ENCODE data around the gene GGT7.
"Not testable (repeated sequence)": the region's sequence is repeated elsewhere in the genome, so short reads cannot be mapped to it uniquely, and the experiment has no call there.

The GGT7 gene

DNA sequence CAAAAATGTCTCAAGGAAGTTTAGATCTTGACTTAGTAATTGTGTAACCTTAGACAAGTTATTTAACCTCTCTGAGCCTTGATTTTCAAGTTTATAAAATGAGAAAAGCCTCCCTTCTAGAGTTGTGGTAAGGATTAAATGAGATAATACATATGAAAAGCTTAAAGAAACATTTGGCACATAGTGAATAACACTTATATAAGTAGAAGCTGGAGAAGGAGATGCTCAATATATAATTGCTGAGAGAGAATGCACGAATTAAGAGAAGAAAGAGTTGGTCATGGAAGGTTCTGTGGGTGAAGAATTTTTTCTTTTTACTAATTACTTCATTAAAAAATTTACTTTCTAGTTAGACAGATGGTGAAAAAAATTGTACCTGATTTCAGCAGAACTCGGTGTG, 9.0 kb upstream of the GGT7 start:
- no peak for DNase-seq (ENCODE audit: low spot score)

DNA sequence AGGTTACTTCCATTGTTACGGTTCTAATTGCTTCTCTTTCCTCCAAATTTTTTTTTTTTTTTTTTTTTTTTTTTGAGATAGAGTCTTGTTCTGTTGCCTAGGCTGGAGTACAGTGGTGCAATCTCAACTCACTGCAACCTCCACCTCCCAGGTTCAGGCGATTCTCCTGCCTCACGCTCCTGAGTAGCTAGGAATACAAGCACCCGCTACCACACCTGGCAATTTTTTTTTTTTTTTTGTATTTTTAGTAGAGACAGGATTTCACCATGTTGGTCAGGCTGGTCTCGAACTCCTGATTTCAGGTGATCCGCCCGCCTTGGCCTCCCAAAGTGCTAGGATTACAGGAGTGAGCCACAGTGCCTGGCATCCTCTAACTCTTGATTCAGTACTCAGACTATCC, 8.3 kb upstream of the GGT7 start:
- DNase-seq (ENCODE audit: low spot score) = not testable (repeated sequence)

DNA sequence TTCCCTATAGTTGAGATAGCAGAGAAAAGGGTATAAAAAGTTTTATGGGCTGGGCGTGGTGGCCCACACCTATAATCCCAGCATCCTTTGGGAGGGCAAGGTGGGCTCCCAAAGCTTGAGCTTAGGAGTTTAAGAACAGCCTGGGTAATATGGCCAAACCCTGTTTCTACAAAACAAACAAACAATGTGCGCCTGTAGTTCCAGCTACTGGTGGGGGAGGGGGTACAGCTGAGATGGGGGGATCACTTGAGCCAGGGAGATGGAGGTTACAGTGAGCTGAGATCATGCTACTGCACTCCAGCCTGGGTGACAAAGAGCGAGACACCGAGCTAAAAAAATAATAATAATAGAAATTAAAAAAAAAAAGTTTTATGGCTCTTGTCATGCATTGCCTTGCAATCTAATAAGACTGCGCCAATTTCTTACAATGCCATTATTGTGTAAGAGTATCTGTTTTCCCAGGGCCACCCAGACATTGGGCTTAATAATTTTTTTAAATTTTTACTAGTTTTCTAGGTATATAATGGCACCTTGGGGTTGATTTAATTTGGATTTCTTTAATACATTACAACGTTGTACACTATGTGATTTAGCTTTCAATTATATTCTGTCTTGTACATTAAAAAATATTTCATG, 7.7 kb upstream of the GGT7 start:
- DNase-seq (ENCODE audit: low spot score) = no peak

DNA sequence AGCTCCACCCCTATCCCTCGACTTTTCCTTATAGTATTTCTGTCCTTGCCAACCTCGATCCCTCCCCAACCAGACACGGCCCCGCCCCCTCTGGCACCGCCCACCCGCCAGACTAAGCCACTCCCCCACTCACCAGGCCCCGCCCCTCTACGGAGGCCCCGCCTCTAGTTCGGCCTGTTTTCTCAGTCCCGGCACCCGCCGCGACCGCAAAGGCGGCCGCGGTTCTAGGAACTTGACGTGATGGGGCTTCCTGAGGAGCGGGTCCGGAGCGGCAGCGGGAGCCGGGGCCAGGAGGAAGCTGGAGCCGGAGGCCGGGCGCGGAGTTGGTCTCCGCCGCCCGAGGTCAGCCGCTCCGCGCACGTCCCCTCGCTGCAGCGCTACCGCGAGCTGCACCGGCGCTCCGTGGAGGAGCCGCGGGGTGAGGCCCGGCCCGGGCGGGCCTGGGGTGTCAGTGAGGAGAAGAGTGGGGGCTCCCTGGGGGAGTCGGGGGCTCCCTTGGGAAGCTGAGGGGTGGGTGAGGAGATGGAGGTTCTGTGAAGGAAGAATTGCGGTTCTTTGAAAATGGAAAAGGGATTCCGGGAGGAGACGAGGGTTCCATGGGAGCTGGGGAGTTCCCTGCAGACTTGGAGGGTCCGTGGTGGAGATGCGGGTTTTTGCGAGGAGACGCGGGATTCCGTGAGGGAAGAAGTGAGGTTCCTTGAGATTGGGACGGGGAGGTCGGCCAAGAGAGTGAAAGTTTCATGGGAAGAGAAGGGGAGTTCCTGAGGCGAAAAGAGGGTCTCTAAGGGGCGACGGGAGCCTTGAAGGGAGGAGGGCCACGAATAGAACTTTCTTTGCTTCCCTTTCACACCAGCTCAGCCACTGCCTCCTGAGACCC, 4.0 kb upstream of the GGT7 start, which contains the start of gene ACSS2:
TSS of gene ACSS2 (plus strand) at position 207 of the 877 bp plus-strand sequence. CDS start at position 241, 34 bp downstream.
- peak; percentile 98 for DNase-seq (ENCODE audit: low spot score)

DNA sequence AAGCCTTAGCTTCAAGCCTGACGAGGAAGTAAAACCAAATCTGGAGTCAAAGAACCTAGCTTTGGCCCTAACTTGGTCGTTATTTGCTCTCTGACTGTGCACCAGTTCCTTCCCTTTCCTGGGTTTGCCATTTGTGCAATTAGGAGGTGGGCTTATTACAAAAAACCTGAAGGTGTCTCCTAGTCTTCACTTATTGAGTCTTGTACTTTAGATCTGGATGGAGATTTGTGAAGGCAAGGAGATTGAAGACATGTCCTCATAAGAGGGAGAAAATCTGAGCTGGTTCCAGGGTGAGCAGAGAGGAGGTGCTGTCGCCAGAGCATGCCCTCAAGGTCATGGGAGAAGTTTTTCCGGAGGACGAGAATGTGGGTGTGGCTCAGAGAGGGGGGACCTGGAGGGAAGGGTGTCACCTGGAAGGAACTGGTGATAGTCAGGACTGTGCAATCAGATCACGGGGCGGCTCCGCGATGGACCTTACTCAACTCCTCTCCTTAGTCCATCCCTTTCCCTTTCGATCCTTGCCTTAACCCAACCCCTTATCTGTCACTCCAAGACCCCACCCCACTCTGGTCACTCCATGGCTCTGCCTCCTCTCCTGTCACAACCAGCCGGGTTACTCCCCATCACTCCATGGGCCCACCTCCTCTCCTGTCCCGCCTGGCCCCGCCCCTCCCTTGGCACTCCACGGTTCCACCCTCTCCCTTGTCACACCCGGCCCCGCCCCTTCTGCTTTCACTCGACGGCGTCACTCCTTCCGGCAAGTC, 3.2 kb upstream of the GGT7 start:
- no peak for DNase-seq (ENCODE audit: low spot score)

DNA sequence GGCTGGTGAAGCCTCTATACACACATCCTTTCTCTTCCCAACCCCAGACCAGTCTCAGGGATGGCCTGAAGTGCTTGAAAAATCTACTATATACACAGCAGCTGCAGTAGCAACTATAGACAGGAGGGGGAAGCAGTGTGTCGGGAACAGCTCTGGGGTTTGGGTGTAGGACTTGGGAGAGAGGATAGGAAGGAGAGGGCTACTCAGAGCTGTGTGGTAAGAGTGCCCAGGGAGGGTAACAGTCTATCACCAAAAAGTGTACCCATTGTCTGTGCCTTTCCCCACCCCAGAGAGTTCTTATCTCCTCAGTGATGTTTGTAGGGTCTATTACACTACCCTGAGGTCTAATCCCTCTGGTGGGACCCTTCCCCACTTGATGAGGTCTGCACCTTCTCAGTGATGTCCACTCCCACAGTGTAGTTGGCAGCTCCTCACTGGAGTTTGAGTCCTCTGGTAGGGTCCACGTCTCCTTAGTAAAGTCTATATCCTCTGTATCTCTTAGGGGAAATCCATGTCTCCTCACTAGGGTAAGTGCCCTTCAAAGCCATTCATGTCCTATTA, 1.5 kb upstream of the GGT7 start:
- peak; percentile 86 for DNase-seq (ENCODE audit: low spot score)

DNA sequence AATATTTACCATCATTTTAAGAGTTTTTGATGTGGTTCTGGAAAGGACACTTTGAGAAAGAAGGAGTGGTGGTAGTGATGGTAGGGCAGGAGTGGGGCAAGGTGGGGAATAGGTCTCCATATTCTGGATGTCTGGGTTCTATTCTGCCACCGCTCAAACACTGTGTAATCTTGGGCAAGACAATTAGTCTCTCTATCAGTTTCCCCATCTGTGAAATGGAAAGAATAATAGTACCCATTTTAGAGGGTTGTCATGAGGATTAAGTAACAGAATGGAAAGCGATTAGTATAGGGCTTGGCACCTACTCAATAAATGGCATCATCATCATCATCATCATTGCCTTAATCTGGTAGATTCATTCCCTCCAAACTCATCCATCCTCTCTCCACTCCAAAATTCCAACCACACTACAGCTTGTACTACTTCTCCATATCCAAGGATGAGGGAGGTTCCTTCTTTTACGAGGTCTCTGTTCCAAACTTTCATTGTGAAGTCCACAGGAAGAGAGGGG, 982 bp upstream of the GGT7 start:
- DNase-seq (ENCODE audit: low spot score) = no peak

DNA sequence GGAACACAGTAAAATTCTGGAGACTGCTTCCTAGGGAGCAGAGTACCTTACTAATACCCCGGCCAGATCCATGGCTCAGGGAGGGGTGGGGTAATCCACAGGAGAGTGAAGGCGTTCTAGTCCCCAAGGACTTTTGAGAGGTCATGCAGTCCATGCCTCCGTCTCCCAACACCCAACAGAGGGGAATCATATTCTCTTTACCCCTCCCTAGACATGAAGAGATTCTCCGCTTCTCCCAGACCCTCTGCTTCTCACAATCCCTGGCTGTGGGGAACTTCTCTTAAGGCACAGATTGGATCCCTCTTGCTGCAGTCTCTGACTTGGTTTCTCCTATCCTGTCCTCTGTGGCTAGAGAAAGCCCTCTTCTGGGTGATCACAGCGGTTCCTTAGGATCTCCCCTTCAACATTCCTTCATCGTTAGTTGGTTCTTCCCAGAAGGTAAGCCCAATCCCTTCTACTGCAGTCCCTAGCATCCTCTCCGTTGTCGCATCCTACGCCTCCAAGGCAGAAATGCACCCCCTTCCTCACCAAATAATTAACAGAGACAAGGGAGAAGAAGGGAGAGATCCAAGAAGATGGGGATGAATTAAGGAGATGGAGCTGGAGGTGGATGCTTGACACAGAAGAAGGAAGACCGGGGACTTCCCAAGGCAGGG, 562 bp downstream of the GGT7 start:
- peak; percentile 50 for DNase-seq (ENCODE audit: low spot score)

DNA sequence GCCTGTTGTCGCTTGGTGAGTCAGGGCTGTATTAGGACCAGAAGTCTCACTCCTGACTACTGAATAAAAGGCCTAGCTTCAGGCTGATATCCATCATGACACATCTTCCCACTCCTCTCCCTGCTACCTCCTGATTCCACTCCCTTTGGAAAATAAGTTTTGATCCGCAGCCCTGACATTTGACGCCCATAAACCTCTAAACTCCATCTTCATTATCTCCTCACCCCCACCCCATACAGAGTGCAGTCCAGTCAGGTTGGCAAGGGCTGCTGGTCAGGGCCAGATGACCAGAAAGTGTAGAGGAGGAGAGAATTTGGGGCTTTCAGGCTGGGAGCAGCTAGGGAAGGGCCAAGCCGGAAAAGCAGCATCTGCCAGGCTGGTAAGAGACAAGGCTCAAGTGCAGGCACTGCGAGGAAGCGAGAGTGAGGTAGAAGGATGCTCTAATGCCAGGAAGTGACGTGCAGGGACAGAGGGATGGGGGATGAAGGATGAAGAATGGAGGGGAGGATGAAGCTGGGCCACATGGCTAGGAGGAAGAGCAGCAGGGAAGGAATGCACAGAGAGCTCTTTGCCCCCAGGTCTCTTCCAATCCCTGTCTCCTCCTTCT, 1.2 kb downstream of the GGT7 start:
- peak; percentile 82 for DNase-seq (ENCODE audit: low spot score)

DNA sequence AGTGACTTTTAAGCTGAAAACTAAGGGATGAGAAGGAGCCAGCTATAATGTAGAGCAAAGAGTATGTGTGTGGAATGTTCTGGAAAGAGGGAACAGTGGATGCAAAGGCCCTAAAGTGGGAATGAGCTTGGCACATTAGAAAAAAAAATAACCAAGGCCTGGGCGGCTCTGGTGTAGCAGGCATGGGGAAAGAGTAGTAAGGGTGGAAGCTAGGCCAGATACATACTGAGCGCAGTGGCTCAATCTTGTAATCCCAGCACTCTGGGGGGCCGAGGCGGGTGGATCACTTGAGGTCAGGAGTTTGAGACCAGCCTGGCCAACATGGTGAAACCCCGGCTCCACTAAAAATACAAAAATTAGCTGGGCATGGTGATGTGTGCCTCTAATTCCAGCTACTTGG, 8.4 kb downstream of the GGT7 start:
- no peak for DNase-seq (ENCODE audit: low spot score)

DNA sequence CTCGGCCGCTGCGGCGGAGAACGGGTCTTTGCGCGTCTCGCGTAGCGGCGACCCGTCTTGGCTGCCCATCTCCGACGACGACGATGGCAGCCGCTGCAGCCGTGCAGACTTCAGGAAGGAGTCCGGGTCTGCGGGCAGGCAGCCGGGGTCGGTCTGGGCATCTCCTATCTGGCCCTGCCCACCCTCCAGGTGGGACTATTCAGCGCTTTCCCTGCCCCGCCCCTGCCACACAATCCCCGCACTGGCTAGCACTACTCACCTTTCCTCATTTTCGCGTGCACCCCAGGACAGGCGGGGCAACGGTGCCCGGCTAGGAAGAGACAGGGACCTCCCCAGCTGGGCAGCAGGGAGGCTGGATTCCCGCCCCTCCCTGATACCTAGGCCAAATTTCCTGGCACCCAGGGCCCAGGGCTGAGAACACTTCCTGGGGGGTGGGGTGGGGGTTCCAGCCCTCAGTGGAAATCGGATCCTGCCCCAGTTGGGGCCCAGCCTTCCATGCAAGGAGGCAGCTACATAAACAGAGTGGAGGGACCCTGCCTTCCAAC, 9.2 kb downstream of the GGT7 start:
- no peak for DNase-seq (ENCODE audit: low spot score)

DNA sequence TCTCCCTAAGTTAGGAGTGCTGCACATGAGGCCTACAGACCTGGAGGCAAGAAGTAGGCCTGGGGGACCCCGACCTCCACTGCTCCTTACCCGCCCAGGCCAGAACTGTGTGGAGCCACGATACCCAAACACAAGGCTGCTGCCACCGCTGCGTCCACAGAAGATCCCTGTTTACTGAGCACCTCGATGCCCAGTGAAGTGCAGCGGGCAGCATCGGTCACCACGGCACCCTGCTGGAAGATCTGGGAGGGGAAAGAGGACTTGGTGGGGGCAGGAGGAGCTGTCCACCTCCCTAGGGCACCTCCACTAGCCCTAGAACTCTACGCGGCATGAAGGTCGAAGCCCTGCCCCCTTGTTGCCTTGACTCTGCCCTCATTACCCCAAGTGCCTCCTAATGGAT, 9.9 kb downstream of the GGT7 start:
- no peak for DNase-seq (ENCODE audit: low spot score)

DNA sequence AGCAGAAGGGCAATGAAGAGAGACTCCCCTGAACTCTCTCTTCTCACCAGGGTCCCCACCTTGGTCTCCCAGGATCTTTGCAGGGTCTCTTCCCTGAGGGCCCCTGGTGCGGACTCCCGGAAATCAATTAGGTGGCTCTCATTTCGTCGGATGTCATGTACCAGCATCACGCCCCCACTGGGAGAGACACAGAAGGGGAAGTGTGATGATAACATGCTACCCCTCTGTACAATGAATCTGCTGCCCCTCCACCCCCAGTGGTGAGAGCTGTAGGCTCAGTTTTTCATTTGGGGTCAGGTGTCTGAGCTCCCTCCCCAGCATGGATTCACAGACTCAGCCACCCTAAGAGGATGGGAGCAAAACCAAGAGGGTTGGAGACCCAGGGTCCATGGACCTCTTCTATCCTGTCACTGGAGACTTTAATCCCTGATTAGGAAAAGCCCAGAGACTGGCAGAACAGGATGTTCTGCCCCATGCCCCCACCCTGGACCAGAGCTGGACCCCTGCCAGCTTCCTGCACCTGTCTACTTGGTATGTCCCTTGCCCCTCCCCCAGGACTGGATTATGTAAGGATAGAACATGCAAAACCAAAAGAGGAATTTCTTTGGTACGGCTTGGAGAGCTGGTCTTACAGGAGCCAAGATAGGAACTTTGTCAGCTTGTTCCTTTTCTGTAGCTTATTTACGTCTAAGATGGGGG, 11.1 kb downstream of the GGT7 start:
- DNase-seq (ENCODE audit: low spot score) = peak; percentile 75

DNA sequence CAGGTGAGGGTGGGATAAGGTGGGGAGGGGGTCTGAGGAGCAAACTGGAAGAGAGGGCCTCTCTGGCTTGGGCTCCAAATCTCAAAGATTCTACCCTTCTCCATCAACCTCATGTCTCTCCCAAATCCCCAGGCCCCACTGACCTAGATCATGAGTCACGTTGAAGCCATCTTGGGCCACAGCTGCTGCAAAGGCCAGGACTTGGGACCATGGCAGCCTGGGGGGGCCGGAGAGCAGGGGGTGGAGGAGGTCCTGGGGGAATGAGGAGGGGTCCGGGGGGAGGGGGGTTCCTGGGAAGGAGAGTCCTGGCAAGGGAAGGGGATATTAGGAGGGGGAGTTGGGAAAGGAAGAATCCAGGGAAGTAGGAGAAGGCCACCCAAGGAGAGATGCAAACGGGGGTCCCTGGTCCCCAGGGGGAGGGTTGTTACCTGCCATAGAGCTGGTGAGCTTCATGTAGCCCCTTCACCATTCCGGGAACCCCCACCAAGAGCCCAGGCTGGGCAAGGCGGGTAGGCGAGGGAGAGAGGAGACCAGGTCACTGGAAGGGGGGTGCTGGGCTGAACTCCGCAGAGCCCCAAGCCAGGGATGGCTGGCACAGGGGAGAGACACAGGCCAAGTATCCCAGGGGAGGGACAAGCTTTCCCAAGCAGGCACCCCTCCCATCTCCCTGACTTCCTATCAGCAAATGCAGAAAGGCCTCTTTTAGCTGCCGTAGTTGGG, 12.7 kb downstream of the GGT7 start:
- no peak for DNase-seq (ENCODE audit: low spot score)

DNA sequence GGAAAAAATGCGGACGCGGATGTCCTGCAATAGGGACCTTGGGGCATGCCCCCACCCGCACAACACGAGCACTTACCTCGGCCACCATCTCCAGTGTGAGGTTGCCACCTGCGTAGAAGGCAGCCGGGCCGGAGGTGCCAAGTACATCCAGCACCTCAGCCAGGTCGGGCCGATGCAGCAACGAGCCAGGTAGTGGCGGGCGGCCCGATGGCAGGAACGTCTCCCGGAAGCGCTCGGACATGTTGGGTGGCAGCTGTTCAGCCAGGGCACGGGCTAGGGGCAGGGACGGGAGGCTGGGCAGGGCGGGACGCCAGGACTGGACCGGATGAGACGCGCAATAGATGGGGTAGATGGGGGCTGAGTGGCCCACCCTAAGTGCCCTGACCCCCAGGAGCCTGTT, 13.3 kb downstream of the GGT7 start:
- no peak for DNase-seq (ENCODE audit: low spot score)

DNA sequence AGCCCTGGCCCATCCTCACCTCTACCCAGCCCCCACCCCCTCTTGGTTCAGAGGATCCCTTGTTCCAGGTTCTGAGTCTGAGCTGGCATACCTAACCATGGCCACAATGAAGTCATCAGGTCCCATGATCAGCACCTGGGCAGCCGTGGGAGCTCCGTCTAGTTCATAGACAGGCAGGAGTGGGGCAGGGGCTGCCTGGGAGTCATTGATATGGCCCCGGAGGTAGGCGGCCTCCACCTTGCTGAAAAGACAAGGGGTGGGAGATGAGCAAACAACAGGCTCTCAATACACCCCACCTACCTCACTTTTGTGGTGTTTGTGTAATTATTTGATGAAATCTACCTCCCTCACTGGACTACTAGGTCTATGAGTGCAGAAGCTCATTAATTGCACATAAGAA, 20.4 kb downstream of the GGT7 start:
- no peak for DNase-seq (ENCODE audit: low spot score)

DNA sequence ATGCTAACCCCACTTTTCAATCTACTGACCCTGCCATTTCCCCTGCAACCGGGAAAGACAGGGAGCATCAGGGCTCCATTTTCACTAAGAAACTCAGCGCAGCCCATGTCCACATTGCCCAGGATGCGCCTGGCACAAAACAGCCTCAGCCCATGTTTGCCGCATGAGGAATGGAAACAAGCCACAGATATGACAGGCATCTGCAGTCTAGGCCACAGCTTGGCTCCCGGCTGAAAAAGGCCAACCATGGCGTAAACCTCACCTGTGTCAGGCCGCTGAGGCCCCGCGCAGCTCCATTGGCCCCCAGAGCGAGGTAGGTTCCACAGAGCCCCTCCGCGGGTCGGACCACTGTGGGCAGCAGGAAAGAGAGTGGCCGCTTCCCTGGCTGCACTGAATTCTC, 21.7 kb downstream of the GGT7 start:
- no peak for DNase-seq (ENCODE audit: low spot score)

DNA sequence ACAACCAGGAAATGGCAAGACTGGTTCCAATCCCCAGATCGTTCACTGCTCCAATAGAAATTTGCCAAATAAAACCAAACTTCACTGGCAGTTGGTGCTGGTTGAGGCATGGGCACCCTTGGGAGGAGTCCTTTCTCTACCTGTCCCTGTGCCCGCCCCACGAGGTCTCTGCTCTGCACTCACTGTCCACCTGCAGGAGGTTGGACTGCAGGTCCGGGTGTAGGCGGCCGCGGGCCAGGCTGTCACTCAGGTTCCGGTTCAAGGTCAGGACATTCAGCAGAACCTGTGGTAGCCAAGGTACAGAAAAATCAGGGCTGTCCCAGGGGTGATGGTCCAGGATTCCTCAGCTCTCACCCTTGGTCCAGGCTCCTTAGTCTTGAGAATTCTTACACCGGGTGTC, 22.9 kb downstream of the GGT7 start:
- no peak for DNase-seq (ENCODE audit: low spot score)

DNA sequence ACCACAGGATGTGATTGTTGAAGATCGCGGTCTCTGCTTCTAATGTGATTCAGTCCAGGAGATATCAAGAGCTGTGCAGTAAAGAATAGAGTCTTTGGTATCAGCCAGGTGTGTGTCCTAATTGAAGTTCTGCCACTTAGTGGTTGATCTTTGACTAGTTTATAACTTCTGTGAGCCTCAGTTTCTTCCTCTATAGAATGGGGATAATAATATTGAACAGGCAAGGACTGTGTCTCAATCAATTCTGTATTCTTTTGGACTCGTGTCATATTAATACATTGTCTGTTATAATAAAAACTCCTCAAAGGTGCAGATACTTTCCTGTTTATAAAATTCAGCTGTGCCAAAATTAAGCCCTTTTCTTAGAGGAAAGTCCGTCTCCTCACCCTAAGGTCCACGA, 24.1 kb downstream of the GGT7 start:
- no peak for DNase-seq (ENCODE audit: low spot score)

DNA sequence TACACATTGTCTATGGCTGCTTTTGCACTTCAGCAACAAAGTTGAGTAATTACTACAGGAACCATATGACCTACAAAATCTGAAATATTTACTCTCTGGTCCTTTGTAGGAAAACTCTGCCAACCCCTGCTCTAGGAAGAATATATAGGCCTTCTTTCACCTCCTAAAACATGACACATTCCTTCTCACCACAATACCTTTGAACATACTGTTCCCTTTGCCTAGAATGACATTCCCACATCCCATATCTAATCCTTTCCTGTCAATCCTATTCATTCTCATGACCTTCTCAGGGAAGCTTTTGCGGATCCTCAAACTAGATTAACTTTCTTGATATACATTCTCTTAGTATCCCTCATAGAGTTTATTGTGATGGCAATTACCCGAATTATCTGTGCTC, 29.2 kb downstream of the GGT7 start:
- DNase-seq (ENCODE audit: low spot score) = no peak

Measured in cerebellar cortex (tissue), 1 donor.